Measurements from ENCODE around the gene KCNN1. TPM values are rescaled to one million over a fixed set of nuclear protein-coding genes. Genes with fewer than 3 reads are reported as not detected.

Gene KCNN1
- total and polyA plus RNA-seq, 10 donors: 0.03 to 0.10 (median 0.04) TPM; not detected in 7

DNA sequence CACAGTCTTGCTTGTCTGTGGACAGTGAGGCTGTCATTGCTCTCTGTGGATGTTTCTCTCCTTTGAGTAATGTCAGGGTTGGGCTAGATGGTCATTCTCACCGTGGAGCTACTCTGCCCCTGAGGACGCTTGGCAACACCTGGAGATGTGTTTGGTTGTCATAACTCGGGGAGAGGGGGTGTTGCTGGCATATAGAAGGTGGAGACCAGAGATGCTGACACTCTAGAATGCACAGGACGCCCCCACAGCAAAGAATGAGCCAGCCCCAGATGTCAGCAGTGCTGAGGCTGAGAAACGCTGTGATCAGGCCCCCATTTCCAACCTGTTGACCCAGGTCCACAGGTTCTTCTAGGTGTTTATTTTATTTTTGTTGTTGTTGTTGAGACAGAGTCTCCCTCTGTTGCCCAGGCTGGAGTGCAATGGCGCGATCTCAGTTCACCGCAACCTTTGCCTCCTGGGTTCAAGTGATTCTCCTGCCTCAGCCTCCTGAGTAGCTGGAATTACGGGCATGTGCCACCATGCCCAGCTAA lies 29.5 kb upstream of the KCNN1 start:
- intact Hi-C loops (cut with DNase I; ENCODE audit: low total_unique reads): no loop called here
- WGBS, 5 donors: 87 to 93% (median 92%) methylated on average over 9 of the region's 9 CpGs
- peaks cover 0 to 70% (median 19%) of the 10 kb centered on the region in 6 donors for H3K36me3 ChIP-seq
- no peak overlapping the region for H3K27ac ChIP-seq
- no peak for DNase-seq
- H3K4me3 ChIP-seq: no peak overlapping the region
- peaks cover 9 to 32% (median 21%) of the 10 kb centered on the region in 6 donors for H3K4me1 ChIP-seq
- TF ChIP-seq POLR2A (IDR thresholded peaks at IDR 0.05) (no peak), POLR2AphosphoS5 (IDR thresholded peaks at IDR 0.05) (no peak), CTCF (IDR thresholded peaks at IDR 0.05 in 8 of 11, conservative IDR thresholded peaks at IDR 0.05 in 3 of 11) (no peak)
- no peaks in the 10 kb centered on the region for H3K27me3 ChIP-seq (replicated peaks in 1 of 7)
- H3K9me3 ChIP-seq: no peaks in the 10 kb centered on the region

DNA sequence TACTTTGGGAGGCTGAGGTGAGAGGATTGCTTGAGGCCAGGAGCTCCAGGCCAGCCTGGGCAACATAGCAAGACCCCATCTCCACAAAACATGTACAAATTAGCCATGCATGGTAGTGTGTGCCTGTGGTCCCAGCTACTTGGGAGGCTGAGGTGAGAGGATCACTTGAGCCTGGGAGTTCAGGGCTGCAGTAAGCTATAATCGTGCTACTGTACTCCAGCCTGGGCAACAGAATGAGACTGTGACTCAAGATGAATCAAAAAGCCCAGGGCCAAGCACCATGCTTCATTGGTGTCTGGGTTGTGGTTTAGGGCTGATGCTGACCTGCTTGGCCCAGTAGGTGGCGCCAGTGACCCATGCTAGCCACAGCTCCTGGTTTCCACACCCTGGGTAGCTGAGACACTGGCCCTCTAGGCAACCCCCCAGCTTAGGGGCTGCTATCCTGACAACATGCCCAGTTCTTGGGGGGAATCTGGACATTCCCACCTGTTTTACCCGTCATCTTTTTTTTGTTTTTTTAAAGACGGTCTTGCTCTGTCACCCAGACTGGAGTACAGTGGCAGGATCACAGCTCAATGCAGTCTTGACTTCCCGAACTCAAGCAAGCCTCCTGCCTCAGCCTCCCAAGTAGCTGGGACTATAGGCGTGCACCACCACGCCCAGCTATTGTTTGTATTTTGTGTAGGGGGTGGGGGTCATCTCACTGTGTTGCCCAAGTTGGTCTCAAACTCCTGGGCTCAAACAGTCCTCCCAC lies 28.6 kb upstream of the KCNN1 start:
- intact Hi-C loops (cut with DNase I; ENCODE audit: low total_unique reads): loop anchor here (2.0 kb wide), 1 partner anchor 59 kb away; no protein-coding TSS in a partner anchor
- peaks cover 0 to 78% (median 23%) of the 10 kb centered on the region in 6 donors for H3K36me3 ChIP-seq
- H3K4me1 ChIP-seq: peaks cover 8 to 29% (median 18%) of the 10 kb centered on the region in 6 donors
- WGBS, 5 donors: 54 to 76% (median 62%) methylated on average over 5 to 7 of the region's 7 CpGs
- H3K27ac ChIP-seq: no peak overlapping the region
- H3K4me3 ChIP-seq: no peak overlapping the region
- TF ChIP-seq POLR2A (IDR thresholded peaks at IDR 0.05) (no peak), POLR2AphosphoS5 (IDR thresholded peaks at IDR 0.05) (peak in 1 of 3 donors; percentile 30), CTCF (IDR thresholded peaks at IDR 0.05 in 8 of 11, conservative IDR thresholded peaks at IDR 0.05 in 3 of 11) (peak; percentile 88 to 97 (median 93))
- no peaks in the 10 kb centered on the region for H3K9me3 ChIP-seq
- no peaks in the 10 kb centered on the region for H3K27me3 ChIP-seq (replicated peaks in 1 of 7)
- peak; percentile 94 for DNase-seq

GRCh38 chr19:17942181-17942580 lies 24.7 kb upstream of the KCNN1 start:
- peaks cover 3 to 25% (median 14%) of the 10 kb centered on the region in 6 donors for H3K4me1 ChIP-seq
- TF ChIP-seq CTCF (IDR thresholded peaks at IDR 0.05 in 8 of 11, conservative IDR thresholded peaks at IDR 0.05 in 3 of 11): no peak
- no peak for TF ChIP-seq POLR2AphosphoS5 (IDR thresholded peaks at IDR 0.05)
- no peak for TF ChIP-seq POLR2A (IDR thresholded peaks at IDR 0.05)
- 83 to 91% (median 88%) methylated on average over 16 to 17 of the region's 17 CpGs for WGBS, 5 donors
- peaks cover 0 to 75% (median 26%) of the 10 kb centered on the region in 6 donors for H3K36me3 ChIP-seq
- intact Hi-C loops (cut with DNase I; ENCODE audit: low total_unique reads): loop anchor here (10.0 kb wide), 1 partner anchor 113 kb away; no protein-coding TSS in a partner anchor
- DNase-seq: no peak
- H3K4me3 ChIP-seq: no peak overlapping the region
- no peaks in the 10 kb centered on the region for H3K9me3 ChIP-seq
- H3K27ac ChIP-seq: no peak overlapping the region
- H3K27me3 ChIP-seq (replicated peaks in 1 of 7): no peaks in the 10 kb centered on the region

Measured in spleen (tissue), 11 donors.